GM21515 (cell line): ENCODE measurements around the gene CAMK2D.
A peak's percentile ranks its signal among the peaks of the same experiment; 100 is the strongest.
"Not testable (repeated sequence)": the region's sequence is repeated elsewhere in the genome, so short reads cannot be mapped to it uniquely, and the experiment has no call there.

ENCODE experiments used
- ATAC-seq: cut with Tn5 transposase; IDR thresholded peaks from one replicate; pipeline ENCODE4 v1.9.1; 2021; ENCODE audit not compliant: unreplicated experiment

Gene CAMK2D

DNA sequence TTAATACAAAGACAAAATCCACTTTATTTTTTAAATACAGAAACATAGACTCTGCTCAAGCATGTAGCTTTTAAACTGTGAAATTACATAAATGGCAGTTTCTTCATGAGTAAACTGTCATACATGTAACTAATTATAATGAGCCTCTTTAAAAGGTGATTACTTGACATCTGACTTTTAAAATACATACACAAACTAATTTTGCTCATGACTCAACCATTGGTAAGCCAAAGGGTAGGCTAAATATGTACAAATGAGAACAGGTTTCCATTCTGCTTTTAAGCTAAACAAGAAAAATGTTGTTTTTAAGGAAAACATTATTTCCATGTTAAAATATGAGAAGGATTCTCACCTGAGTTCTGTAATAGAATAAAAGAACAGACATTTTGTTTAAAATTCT, 27.9 kb downstream of the CAMK2D start:
- no peak for ATAC-seq

- ATAC-seq: no peak
These were observed 28.5 kb downstream of the CAMK2D start for GRCh38 chr4:113732967-113733527.

DNA sequence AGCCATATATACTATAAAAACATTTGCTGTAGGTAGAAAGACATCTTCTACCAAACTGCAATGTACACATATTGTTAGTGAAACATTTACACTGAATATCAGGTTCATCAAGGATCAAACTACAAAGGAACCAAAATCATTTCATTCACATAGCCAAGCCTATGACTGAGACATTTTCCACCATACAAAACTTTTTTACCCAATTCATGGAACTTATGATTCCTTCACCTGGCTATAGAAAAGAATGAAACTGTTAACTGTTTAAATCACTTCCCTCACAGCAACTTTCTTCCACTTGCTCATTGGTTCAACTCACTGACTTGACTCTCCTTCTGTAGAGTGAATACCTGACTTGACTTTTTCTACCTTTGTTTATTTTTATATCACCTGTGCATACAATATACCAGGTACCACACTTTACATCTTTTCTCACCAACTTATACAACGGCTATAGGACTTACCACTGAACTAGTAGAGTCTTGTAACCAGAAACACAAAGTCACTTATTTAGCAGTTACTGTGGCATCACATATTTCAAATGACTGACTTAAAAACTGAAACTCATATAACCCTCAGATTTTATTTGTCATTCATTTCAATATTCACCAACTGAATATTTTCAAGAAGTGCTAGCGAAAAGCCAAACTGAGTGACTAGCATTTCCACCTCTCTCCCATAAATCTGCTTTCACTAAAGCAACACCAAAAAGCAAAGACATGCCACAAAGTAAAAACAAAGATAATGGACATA, 30.9 kb downstream of the CAMK2D start:
- ATAC-seq: no peak

- ATAC-seq: no peak
These were observed 33.7 kb downstream of the CAMK2D start for GRCh38 chr4:113727802-113728201.

- ATAC-seq: no peak
These were observed 35.6 kb downstream of the CAMK2D start for GRCh38 chr4:113725963-113726362.

DNA sequence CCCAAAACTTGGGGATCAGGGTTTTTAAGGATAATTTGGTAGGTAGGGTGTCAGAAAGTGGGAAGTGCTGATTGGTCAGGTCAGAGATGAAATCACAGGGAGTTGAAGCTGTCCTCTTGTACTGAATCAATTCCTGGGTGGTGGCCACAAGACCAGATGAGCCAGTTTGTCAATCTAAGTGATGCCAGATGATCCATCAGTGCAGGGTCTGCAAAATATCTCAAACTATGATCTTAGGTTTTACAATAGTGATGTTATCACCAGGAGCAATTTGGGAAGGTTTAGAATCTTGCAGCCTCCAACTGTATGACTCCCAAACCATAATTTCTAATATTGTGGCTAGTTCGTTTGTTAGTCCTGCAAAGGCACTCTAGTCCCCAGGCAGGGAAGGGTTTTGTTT, 43.3 kb downstream of the CAMK2D start:
- no peak for ATAC-seq

DNA sequence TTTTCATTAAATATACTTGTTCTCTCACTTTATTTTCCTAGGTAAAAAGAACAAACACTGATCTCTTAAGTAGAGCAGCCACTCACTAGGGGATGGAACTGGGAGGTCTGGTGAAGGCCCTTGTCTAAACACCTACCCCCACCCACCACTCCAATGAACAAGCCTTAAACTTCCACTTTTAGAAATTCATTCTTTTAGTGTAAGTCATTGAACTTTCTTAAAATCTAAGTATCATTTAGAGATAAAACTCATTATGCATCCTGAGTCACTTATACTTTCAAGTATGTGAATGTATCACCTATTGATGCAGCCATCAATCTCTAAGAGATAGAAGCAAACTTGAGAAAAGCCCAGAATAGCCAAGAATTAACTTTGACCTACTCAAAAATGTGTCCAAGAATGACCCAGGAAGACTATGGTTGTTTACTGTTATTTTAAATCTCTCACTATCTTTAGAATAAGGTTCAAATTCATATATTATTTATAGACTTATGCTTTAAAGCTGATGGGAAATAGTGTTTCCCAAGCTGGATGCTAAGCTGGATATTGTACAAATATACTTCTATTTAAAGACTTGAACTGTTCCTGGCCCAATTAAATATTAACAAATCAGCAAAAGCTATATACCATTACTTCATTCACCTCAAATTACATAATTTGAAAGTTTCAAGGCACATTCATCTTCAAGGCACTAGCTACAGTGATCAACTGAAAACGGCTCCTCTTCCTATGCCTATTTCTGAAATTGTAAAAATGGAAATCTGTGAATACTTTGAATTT, 49.5 kb downstream of the CAMK2D start:
- no peak for ATAC-seq

- ATAC-seq: no peak
These were observed 53.3 kb downstream of the CAMK2D start for GRCh38 chr4:113708250-113708649.

GRCh38 chr4:113707048-113707447, 54.5 kb downstream of the CAMK2D start:
- ATAC-seq: no peak

GRCh38 chr4:113705097-113705496, 56.4 kb downstream of the CAMK2D start:
- ATAC-seq: not testable (repeated sequence)

DNA sequence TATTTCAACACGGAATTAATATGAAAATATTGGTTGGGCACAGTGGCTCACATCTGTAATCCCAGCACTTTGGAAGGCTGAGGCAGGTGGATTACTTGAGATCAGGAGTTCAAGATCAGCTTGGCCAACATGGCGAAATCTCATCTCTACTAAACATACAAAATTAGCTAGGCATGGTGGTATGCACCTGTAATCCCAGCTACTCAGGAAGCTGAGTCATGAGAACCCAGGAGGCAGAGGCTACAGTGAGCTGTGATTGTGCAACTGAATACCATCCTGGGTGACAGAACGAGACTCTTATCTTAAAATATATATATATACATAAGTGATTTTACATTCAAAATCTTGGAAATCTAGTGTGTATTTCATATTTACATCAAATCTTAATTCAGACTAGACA, 58.9 kb downstream of the CAMK2D start:
- not testable (repeated sequence) for ATAC-seq

- ATAC-seq: no peak
These were observed 60.4 kb downstream of the CAMK2D start for GRCh38 chr4:113701169-113701568.

DNA sequence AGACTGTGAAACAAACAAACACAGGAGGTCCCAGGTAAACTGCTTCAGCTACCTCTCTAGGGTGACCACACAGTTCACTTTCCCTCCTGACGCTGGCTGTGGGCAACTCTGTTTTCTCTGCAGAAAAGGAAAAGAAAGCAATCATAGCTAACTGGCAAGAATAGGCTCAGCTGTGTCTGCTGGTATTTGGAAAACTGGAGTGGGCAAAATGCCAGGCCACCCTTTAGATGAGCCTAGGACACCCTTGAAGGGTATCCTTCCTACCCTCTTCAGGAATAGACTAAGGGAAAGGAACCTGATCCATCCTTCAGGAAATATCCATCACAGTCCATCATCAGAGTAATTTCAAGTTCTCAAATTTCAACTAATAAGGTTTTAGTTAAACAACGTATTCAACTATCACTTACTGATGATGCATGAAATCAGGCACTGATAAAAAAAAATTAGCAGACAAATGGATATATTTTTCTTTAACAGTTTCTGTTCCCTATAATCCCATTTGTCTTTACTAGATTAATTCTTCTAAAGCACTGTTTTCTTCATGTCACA, 60.9 kb downstream of the CAMK2D start:
- ATAC-seq: no peak

- ATAC-seq: no peak
These were observed 61.8 kb downstream of the CAMK2D start for GRCh38 chr4:113699772-113700171.

GRCh38 chr4:113697429-113697828, 64.1 kb downstream of the CAMK2D start:
- ATAC-seq: no peak

GRCh38 chr4:113695328-113696169, 66.0 kb downstream of the CAMK2D start:
- ATAC-seq: no peak

GRCh38 chr4:113694008-113694407, 67.5 kb downstream of the CAMK2D start:
- no peak for ATAC-seq

DNA sequence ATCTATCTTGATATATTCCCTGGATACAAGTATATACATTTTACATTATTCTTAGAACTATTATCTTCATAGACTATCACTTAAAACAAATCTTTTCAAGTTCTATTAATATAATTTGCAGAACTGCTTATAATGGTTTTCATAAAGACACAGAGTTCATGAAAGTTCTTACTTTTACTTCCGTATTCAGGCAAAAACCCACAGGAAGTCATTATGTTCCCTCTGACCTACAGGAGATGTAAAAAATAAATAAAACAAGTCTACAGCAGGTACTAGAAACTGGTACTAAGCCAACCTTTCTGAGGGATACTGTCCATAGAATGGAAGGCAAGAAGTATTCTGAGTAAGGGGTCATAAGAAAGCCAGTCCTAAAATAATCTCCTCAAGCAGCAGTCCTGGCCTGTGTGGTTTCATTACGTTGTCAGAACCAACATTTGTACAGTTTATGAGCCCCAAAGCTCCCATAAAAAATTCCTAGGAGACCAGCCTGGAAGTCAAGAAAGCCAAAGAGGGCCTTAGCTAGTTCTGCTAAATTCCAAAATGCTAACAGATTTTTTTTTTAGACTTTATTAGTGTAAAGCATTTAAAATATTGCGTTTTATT, 68.6 kb downstream of the CAMK2D start:
- peak; percentile 94 for ATAC-seq

DNA sequence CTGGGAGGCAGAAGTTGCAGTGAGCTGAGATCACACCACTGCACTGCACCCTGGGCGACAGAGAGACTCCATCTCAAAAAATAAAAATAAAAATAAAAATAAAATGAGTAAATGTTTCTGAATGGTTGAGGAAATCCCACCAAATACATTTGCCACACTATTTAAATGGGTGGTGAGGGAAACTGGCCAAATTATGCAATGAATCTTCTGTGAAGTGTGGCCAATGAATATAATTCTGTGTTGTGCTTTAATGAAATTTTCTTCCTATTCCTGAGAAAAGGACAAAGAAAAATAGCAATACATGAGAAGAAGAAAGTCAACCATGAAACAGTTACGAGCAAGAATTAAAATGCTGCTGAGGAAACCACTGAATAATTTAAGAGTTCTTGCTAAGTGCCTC, 69.9 kb downstream of the CAMK2D start:
- no peak for ATAC-seq

- no peak for ATAC-seq
These were observed 72.1 kb downstream of the CAMK2D start for GRCh38 chr4:113689394-113689793.
